CD4-positive, alpha-beta T cell treated with Interleukin-6 at 100 ng/mL for 8 hours (primary cell): ENCODE results near the gene RFX8.
"Not testable (repeated sequence)": the region's sequence is repeated elsewhere in the genome, so short reads cannot be mapped to it uniquely, and the experiment has no call there.

Source experiments
- DNase-seq: peaks from one replicate; pipeline ENCODE4 v3.0.0-alpha.2; 2020; ENCODE audit warnings: mixed read lengths, low spot score

Gene RFX8

DNA sequence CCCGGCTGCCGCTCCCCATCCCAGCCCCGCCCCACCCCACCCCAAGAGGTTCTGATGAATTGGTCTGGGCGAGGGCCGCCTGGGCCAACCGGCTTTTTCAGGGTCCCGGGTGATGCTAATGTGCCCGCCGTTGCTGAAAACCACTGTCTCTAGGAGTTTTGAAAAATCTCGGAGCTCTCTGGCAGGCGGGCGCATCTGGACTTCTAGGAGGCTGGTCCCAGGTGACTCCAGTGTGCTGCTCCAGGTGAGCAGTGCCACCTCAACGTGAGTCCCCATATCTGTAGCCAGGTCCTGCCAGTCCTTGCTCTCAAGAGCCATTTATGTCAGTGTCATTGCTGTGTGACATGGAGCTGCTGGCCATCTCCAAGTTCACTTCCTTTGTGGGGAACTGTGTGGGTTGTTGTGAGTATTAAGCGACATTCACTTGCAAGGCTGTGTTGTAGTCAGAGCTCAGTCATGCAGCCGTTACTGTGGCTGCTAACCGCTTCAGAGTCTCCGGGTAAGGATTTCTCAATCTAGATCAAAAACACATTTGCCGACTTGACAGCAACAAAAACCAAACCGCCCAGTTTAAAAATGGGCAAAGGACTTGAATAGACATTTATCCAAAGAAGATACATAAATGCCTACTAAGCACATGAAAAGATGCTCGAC, at the start of gene RFX8:
Gene RFX8, minus strand, starts transcription at position 382 of the 654 bp plus-strand sequence. CDS start 8,264 bp downstream, outside the sequence.
- peak; percentile 64 for DNase-seq

GRCh38 chr2:101521487-101521886, 46.6 kb upstream of the RFX8 start:
- DNase-seq, result no peak

DNA sequence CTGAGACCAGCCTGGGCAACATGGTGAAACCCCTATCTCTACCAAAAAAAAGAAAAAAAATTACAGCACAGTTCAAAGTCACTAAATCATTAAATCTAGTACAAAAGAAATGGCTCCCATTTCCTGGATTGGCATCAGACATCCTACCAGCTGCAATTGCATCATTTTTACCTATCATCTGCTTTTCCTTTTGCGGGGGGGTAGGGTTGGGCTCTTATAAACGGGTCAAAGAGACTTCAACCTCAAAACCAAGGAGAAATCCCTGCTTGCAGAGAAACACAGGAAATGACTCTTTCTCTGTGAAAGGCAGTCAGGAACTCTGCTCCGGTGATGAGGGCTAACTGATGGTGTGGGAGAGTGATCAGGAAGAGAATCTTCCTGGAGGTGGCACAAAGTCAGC, 45.3 kb upstream of the RFX8 start:
- no peak for DNase-seq

DNA sequence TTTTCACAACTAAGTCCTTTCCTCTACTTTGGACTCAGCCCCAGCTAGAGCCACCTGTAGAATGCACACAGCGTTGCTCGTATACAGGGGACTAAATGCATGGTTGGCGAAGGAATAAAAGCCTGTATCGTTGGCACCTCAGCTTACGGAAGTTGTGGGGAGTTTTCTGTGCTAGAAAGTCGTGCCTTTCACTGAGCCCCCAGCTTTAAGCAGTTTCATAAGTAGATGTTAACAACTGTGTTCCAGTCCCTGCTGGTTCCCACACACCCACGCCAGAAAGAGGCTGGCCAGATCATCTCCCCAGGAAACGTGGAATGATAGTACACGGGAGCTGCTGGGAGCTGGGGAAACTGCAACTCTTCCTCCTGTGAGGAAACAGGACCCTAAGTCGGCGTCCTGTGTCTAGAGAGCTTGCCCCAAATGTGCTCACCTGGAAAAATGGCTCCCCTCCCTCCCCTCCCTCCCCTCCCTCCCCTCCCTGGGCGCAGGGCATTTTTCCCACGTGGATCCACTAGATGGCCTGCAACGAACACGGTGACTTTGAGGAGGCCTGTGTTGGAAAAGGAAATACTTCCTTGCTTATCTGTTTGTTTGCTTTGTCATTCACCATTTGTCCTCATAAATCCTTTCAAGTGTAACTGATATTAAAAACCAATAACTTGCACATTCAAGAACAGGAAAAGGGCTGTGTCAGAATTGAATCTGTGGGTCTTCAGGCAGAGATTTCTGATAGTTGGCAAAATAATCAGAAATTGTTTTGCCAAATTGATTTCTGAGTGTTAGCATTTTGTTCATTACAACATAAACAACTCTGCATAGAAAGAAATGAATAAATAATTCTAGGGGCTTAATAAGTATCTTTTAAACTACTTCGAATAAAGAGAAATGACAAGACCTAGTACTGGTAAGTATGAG, 43.9 kb upstream of the RFX8 start:
- no peak for DNase-seq

DNA sequence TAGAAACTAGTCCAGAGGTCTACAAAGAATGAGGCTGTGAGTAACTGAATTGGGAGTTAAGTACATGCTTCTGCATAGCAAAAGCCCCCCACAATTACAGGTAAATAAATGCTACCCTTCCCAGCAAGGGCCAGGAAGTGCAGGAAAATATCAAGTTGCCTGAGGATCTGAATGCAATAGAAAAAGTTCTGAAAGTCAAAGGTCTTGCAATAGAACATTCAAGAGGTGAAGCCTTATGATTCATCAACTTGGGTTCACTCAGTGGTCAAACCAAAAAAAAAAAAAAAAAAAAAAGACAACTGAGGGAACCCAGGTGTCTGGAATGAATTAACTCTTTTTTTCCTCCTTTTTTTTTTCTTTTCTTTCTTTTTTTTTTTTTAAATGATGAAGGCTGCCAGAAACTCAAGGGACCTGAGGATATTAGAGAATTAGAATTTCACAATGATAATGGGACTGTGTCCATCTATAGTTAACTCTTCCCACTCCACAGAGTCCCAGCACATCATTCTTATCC, 42.9 kb upstream of the RFX8 start:
- no peak for DNase-seq

DNA sequence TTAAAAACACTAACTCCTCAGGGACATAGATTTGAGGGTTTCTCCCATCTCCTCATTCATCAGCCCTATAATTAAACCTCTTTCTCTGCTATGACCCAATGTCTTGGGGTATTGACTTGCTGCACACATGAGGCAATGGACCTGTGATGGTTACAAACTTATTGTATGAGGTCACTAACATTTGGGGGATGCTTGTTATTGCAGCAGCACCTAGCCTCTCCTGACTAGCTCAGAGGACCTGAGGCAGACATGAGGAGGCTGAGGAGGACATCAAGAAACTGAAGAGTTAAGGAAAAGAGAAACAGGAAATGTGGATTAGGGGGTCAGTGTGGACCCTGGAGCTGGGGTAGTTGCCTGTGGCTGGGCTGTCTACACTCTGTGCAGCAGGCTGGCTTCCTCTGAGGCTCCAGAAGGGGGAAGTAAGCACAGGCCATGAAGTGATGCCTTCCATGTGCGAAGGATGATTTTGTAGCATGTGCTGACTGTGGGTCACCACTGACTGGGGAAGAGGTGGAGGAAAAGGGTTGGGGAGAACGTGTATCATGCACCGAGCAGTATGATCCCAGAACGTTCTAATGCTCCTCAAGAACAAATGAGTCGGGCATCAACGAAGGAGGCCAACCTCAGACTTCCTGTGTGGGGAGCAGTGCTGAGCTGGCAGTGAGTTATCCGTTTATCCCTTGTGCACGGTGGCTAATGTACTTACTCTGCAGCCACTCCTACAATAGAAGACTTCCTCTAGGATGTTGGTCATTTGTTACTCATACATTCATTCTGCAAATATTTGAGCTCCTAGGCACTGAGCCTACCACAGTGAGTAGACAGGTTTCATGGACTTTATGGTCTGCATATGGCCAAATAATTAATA, 42.1 kb upstream of the RFX8 start:
- DNase-seq, result peak; percentile 12

DNA sequence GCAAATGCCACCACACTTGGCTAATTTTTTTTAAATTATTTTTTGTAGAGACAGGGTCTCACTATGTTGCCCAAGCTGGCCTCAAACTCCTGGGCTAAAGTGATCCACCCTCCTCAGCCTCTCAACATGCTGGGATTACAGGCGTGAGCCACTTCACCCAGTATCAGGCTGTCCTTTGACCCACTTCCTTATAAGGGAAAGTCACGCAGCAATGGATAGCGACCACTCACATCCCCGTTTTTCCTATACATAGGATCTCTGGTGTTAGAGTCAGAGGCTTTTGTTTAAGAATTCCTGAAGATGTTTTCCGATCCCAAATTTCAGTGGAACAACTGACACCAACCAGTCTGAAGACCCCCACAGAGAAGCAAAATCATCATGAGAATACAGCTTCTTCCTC, 41.4 kb upstream of the RFX8 start:
- no peak for DNase-seq

GRCh38 chr2:101515477-101515876, 40.6 kb upstream of the RFX8 start:
- no peak for DNase-seq

GRCh38 chr2:101512993-101513392, 38.1 kb upstream of the RFX8 start:
- no peak for DNase-seq

- DNase-seq, result no peak
Measured at GRCh38 chr2:101511381-101511780, 36.5 kb upstream of the RFX8 start.

GRCh38 chr2:101509499-101510284, 34.8 kb upstream of the RFX8 start:
- no peak for DNase-seq

DNA sequence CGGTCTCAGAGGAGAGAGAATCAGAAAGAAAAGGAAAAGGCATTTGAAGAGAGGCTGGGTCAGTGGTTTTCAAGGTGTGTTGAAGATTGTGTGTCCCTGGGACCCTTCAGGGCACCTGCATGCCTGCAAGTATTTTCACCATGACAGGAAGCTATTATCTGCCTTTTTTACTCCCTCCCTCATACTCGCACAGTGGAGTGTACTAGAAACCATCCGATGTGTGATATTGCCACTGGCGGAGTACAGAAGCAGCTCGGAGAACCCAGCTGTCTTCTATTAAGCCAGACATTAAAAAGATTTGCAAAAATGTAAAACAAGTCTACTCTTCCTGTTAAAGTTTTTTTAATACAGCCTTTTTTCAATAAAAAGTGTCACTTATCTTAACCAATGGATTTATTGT, 33.7 kb upstream of the RFX8 start:
- no peak for DNase-seq

DNA sequence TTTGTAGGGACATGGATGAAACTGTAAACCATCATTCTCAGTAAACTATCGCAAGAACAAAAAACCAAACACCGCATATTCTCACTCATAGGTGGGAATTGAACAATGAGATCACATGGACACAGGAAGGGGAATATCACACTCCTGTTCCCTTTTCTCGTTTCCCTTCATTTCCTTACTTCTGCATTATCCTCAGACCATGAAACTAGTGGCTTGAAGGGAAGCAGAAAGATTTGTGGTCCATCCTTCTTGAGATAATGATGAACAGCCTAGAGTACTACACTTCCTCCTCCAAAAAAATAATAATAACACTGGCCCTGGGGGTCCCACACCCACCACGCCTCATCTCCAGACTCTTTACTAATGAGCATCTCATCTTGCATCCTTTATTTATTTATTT, 30.4 kb upstream of the RFX8 start:
- DNase-seq, result not testable (repeated sequence)

DNA sequence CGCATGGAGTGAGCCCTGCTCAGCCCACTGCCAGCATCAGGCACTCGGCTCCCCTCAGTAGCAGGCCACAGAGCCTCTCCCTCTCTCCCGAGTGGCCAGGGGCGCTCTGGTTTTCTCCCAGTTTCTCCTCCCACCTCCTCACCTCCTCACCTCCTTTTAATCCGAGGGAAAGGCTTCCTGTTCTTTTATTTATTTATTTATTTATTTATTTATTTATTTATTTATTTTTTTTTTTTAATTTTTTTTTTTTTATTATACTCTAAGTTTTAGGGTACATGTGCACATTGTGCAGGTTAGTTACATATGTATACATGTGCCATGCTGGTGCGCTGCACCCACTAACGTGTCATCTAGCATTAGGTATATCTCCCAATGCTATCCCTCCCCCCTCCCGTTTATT, 29.8 kb upstream of the RFX8 start:
- not testable (repeated sequence) for DNase-seq

- DNase-seq, result peak; percentile 5
Measured at GRCh38 chr2:101502095-101502494, 27.2 kb upstream of the RFX8 start.

GRCh38 chr2:101501443-101501842, 26.5 kb upstream of the RFX8 start:
- no peak for DNase-seq

DNA sequence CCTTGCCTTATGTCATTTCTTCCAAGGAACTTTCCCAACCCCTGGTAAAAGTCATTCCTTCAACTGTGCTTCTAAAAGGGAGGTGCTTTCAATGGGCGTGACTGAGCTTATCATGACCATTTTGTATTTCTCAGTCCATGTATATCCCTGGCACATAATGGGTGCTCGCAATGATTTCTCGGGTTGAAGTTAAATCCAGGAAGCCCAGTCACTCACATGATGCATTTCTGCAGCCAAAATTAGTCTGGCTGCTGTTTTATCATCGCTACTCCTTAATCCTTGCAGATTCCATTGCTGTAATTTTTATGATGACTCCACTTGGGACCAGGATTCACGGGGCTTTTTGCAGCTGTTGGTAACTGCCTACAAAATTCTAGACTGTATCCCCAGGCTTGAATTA, 25.9 kb upstream of the RFX8 start:
- DNase-seq, result no peak

- DNase-seq, result no peak
Measured at GRCh38 chr2:101500180-101500579, 25.3 kb upstream of the RFX8 start.

DNA sequence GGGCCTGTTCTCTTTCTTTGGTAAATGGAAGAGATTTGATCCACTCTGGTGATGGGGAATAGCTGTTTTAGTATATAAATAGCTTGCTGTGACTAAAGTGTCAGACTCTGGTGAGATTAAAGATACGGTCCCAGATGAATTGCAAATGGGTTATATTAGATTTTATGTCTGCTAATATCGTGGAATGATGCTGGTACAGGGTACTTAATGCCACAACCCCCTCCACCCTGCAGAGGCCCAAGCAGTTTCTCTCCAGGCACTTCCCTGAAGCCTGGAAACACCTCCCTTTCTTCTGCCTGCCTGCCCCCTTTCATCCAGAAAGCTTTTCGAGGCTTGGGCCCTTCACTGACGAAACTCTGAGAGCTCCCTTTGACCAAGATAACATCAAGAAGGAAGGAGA, 21.4 kb upstream of the RFX8 start:
- no peak for DNase-seq

GRCh38 chr2:101492936-101493473, 18.1 kb upstream of the RFX8 start:
- no peak for DNase-seq

DNA sequence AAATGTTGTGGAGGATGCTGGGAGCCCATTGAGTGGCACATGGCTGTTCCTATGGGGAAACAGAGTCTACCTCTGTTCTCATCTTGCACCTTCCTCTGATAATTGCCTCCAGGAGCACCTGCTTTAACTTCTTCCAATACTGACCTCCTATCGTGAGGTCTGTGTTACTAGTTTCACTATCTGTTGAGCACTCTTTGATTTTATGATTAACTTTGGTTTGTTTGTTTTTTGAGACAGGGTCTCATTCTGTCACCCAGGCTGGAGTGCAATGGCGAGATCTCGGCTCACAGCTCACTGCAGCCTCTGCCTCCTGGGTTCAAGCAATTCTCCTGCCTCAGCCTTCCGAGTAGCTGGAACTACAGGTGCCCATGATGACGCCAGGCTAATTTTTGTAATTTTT, 12.1 kb upstream of the RFX8 start:
- DNase-seq, result no peak
